T-helper 22 cell (primary cell): ENCODE measurements around the gene TNRC6B.

Experiments
- DNase-seq: peaks from one replicate; pipeline ENCODE4 v3.0.0-alpha.2; 2020; ENCODE audit warnings: low read depth

The TNRC6B gene

GRCh38 chr22:40328546-40329456, 151.1 kb downstream of the TNRC6B start:
- DNase-seq, result no peak

GRCh38 chr22:40329466-40329865, 151.7 kb downstream of the TNRC6B start:
- no peak for DNase-seq

- no peak for DNase-seq
Measured at GRCh38 chr22:40330086-40330485, 152.4 kb downstream of the TNRC6B start.

GRCh38 chr22:40330615-40331014, 152.9 kb downstream of the TNRC6B start:
- DNase-seq, result no peak

- DNase-seq, result no peak
Measured at GRCh38 chr22:40331706-40332105, 154.0 kb downstream of the TNRC6B start.

- DNase-seq, result no peak
Measured at GRCh38 chr22:40332319-40332781, 154.6 kb downstream of the TNRC6B start.

- DNase-seq, result no peak
Measured at GRCh38 chr22:40334060-40334459, 156.3 kb downstream of the TNRC6B start.

- DNase-seq, result no peak
Measured at GRCh38 chr22:40334899-40335298, 157.2 kb downstream of the TNRC6B start.

- DNase-seq, result no peak
Measured at GRCh38 chr22:40335358-40335757, 157.6 kb downstream of the TNRC6B start.

- DNase-seq, result no peak
Measured at GRCh38 chr22:40340044-40340443, 162.3 kb downstream of the TNRC6B start.

- DNase-seq, result no peak
Measured at GRCh38 chr22:40341604-40342003, 163.9 kb downstream of the TNRC6B start.

- no peak for DNase-seq
Measured at GRCh38 chr22:40342521-40342920, 164.8 kb downstream of the TNRC6B start.

GRCh38 chr22:40345271-40345670, 167.5 kb downstream of the TNRC6B start:
- peak; percentile 49 for DNase-seq

GRCh38 chr22:40345815-40346184, 168.1 kb downstream of the TNRC6B start:
- DNase-seq, result peak; percentile 31

GRCh38 chr22:40346185-40347118, 168.7 kb downstream of the TNRC6B start, which contains the start of gene ADSL:
Gene ADSL, plus strand, starts transcription at chr22:40346500. Its CDS starts 59 bp downstream, at chr22:40346559.
- DNase-seq, result peak; percentile 65

GRCh38 chr22:40347300-40347699, 169.6 kb downstream of the TNRC6B start:
- DNase-seq, result no peak

- DNase-seq, result peak; percentile 37
Measured at GRCh38 chr22:40348025-40348658, 170.4 kb downstream of the TNRC6B start.

GRCh38 chr22:40352763-40353162, 175.0 kb downstream of the TNRC6B start:
- no peak for DNase-seq

GRCh38 chr22:40361100-40361499, 183.4 kb downstream of the TNRC6B start:
- DNase-seq, result no peak

- DNase-seq, result no peak
Measured at GRCh38 chr22:40363059-40363458, 185.3 kb downstream of the TNRC6B start.

- no peak for DNase-seq
Measured at GRCh38 chr22:40364431-40364830, 186.7 kb downstream of the TNRC6B start.

- no peak for DNase-seq
Measured at GRCh38 chr22:40366068-40366467, 188.3 kb downstream of the TNRC6B start.
